ENCODE data around the gene BNIP3.
"Not testable (repeated sequence)": the region's sequence is repeated elsewhere in the genome, so short reads cannot be mapped to it uniquely, and the experiment has no call there.

The BNIP3 gene

GRCh38 chr10:131928248-131929095 is 53.3 kb downstream of the BNIP3 start:
- DNase-seq, result peak; percentile 46

- DNase-seq, result no peak
These were observed 54.8 kb downstream of the BNIP3 start for GRCh38 chr10:131926743-131927595.

GRCh38 chr10:131926253-131926652 is 55.5 kb downstream of the BNIP3 start:
- no peak for DNase-seq

- DNase-seq, result no peak
These were observed 56.0 kb downstream of the BNIP3 start for GRCh38 chr10:131925716-131926115.

GRCh38 chr10:131925011-131925649 is 56.6 kb downstream of the BNIP3 start:
- peak; percentile 30 for DNase-seq

GRCh38 chr10:131923038-131923756 is 58.5 kb downstream of the BNIP3 start:
- DNase-seq, result no peak

GRCh38 chr10:131921184-131921583 is 60.5 kb downstream of the BNIP3 start:
- no peak for DNase-seq

- no peak for DNase-seq
These were observed 61.0 kb downstream of the BNIP3 start for GRCh38 chr10:131920693-131921092.

- DNase-seq, result no peak
These were observed 61.6 kb downstream of the BNIP3 start for GRCh38 chr10:131920151-131920550.

GRCh38 chr10:131919461-131919860 is 62.3 kb downstream of the BNIP3 start:
- not testable (repeated sequence) for DNase-seq

Data from MV-4-11 (cell line).